GM12892 (cell line): ENCODE measurements around the gene SEPTIN12.

Source experiments
- POLR2A ChIP-seq: IDR thresholded peaks from 2 replicates; pipeline ENCODE4 v1.6.1; 2011; ENCODE audit warnings: low read depth, low read length, control low read depth
- TAF1 ChIP-seq: IDR thresholded peaks from 2 replicates; pipeline ENCODE4 v1.6.1; 2011; ENCODE audit warnings: low read depth, mild to moderate bottlenecking, control low read depth, low read length, borderline replicate concordance

GRCh38 chr16:4800290-4801041 lies 12.3 kb upstream of the SEPTIN12 start:
- TF ChIP-seq POLR2A (no peak), TAF1 (no peak)
